ENCODE results near the gene CASQ2.

- TF ChIP-seq MAZ (IDR thresholded peaks at IDR 0.05; ENCODE audit: borderline replicate concordance, low read depth, low read length) = no peak
- TF ChIP-seq TP53 (CRISPR knock-in tag; IDR thresholded peaks at IDR 0.05) = no peak
- no peak for TF ChIP-seq RCOR1 (IDR thresholded peaks at IDR 0.05; ENCODE audit: low read depth, low read length)
- no peak for TF ChIP-seq CTCF (IDR thresholded peaks at IDR 0.05)
- no peak for TF ChIP-seq SMC3 (IDR thresholded peaks at IDR 0.05)
- no peak for TF ChIP-seq SREBF2 (IDR thresholded peaks at IDR 0.05)
- no peak for TF ChIP-seq ESRRA (IDR thresholded peaks at IDR 0.05; ENCODE audit: borderline replicate concordance, low read length)
- no peak for TF ChIP-seq NPAS2 (CRISPR knock-in tag; IDR thresholded peaks at IDR 0.05; ENCODE audit: borderline replicate concordance)
- no peak for TF ChIP-seq FOSB (CRISPR knock-in tag; IDR thresholded peaks at IDR 0.05)
- no peak for TF ChIP-seq POLR2A (IDR thresholded peaks at IDR 0.05; ENCODE audit: low read length)
These were observed 15.2 kb downstream of the CASQ2 start for GRCh38 chr1:115753361-115753760.

All from A549 (cell line).